Peyer's patch (tissue), 4 donors: ENCODE data around the gene ILF3.

Source experiments
- CTCF ChIP-seq, 6 experiments: fragments of 450-650 bp in 4 of 6; fragments of 200-600 bp in 2 of 6; sonication (generic) in 1 of 6; IDR thresholded peaks; one replicate each; pipeline ENCODE4 v1.5.1; 2017 to 2019; ENCODE audit warnings: antibody characterized with exemption in 6 of 6, mild to moderate bottlenecking in 3 of 6, moderate library complexity in 1 of 6
- POLR2A ChIP-seq, 2 donors: fragments of 450-650 bp; IDR thresholded peaks; one replicate each; pipeline ENCODE4 v1.5.1; 2017; ENCODE audit warnings: antibody characterized with exemption in 2 of 2, mild to moderate bottlenecking in 2 of 2, moderate library complexity in 2 of 2

- TF ChIP-seq CTCF (IDR thresholded peaks at IDR 0.05), result no peak
- no peak for TF ChIP-seq POLR2A (IDR thresholded peaks at IDR 0.05)
Measured at GRCh38 chr19:10646456-10647159, 7.5 kb upstream of the ILF3 start.
